A549 (cell line): ENCODE results near the gene ZNRF3. TPM values are rescaled to one million over a fixed set of nuclear protein-coding genes. Genes with fewer than 3 reads are reported as not detected.

ENCODE experiments used
- ATAC-seq, 2 experiments: fragments of 200-7000 bp in 1 of 2; fragments of >200 bp in 1 of 2; cut with Nextera tagmentation in 1 of 2; cut with Tn5 transposase in 1 of 2; 3 replicates each; pipeline versions ENCODE4 v1.8.0 to v1.9.1; 2018 to 2020; ENCODE audit warnings: mild to moderate bottlenecking in 1 of 2, moderate library complexity in 1 of 2
- CTCF ChIA-PET: fragments of 300-600 bp; sonication (Branson Sonifier 250); formaldehyde crosslinking; extraction: SDS; loops from one replicate; lab custom pipeline; 2021; ENCODE audit warnings: antibody characterized with exemption, inconsistent platforms; lab: Yijun Ruan, JAX
- POLR2A ChIA-PET: fragments of 350-600 bp; formaldehyde crosslinking; extraction: SDS; loops from one replicate; lab custom pipeline; 2021; ENCODE audit warnings: antibody characterized with exemption, inconsistent platforms; lab: Yijun Ruan, JAX
- DNase-seq, 2 experiments: peaks; one replicate each; pipeline versions ENCODE4 v3.0.0 to v3.0.0-alpha.2; 2011 to 2016; ENCODE audit warnings: low read depth in 1 of 2, low spot score in 1 of 2
- FAIRE-seq: peaks from 2 replicates; lab custom pipeline; 2011; peaks lifted over from hg19 to GRCh38; lab: Jason Lieb, UNC
- H3K27ac ChIP-seq, 2 experiments: fragments of >200 bp; sonication (Bioruptor Twin); formaldehyde crosslinking; 3 replicates each; pipeline ENCODE4 v1.5.1; 2016 to 2017
- H3K4me1 ChIP-seq: fragments of >200 bp; sonication (Bioruptor Twin); formaldehyde crosslinking; 3 replicates; pipeline ENCODE4 v1.6.1; 2016
- H3K4me2 ChIP-seq: fragments of >200 bp; sonication (Bioruptor Twin); formaldehyde crosslinking; 3 replicates; pipeline ENCODE4 v1.6.1; 2016
- H3K4me3 ChIP-seq: fragments of >200 bp; sonication (Bioruptor Twin); formaldehyde crosslinking; 3 replicates; pipeline ENCODE4 v1.5.1; 2016
- H3K9me3 ChIP-seq: fragments of >200 bp; sonication (Bioruptor Twin); formaldehyde crosslinking; 3 replicates; pipeline ENCODE4 v1.6.1; 2016
- BCL3 ChIP-seq: fragments of >200 bp; sonication (Bioruptor Twin); formaldehyde crosslinking; IDR thresholded peaks from 3 replicates; pipeline ENCODE4 v1.6.1; 2016
- BHLHE40 ChIP-seq: IDR thresholded peaks from 2 replicates; pipeline ENCODE4 v1.6.1; 2012; ENCODE audit warnings: low read depth, low read length, inconsistent platforms
- CEBPB ChIP-seq, 2 experiments: fragments of >200 bp in 1 of 2; sonication (Bioruptor Twin) in 1 of 2; formaldehyde crosslinking in 1 of 2; IDR thresholded peaks; 2 replicates each; pipeline ENCODE4 v1.6.1; 2012 to 2016
- E2F6 ChIP-seq: IDR thresholded peaks from 2 replicates; pipeline ENCODE4 v1.6.1; 2012; ENCODE audit warnings: low read depth, borderline replicate concordance
- EHF ChIP-seq: fragments of 250-450 bp; sonication (Bioruptor Pico); IDR thresholded peaks from 2 replicates; pipeline ENCODE4 v1.5.0; 2020; ENCODE audit warnings: mild to moderate bottlenecking
- FOSL2 ChIP-seq, 2 experiments: fragments of 450-650 bp in 1 of 2; fragments of >200 bp in 1 of 2; sonication (Bioruptor Twin) in 1 of 2; formaldehyde crosslinking; IDR thresholded peaks; 2 replicates each; pipeline versions ENCODE4 v1.5.0 to v1.6.1; 2016 to 2020; ENCODE audit warnings: mild to moderate bottlenecking in 1 of 2, moderate library complexity in 1 of 2
- HDAC2 ChIP-seq: fragments of 200-600 bp; sonication (generic); IDR thresholded peaks from 2 replicates; pipeline ENCODE4 v1.6.1; 2016
- HOXA7 ChIP-seq: fragments of 250-450 bp; sonication (Bioruptor Pico); IDR thresholded peaks from 2 replicates; pipeline ENCODE4 v1.5.0; 2020; ENCODE audit warnings: mild to moderate bottlenecking, moderate library complexity
- HOXB13 ChIP-seq: fragments of 250-450 bp; sonication (Bioruptor Pico); IDR thresholded peaks from 2 replicates; pipeline ENCODE4 v1.5.0; 2020; ENCODE audit warnings: low read depth, mild to moderate bottlenecking, moderate library complexity
- HOXB5 ChIP-seq: fragments of 250-450 bp; sonication (Bioruptor Pico); IDR thresholded peaks from 2 replicates; pipeline ENCODE4 v1.5.0; 2020; ENCODE audit warnings: mild to moderate bottlenecking, moderate library complexity
- JUNB ChIP-seq: fragments of >200 bp; sonication (Bioruptor Twin); formaldehyde crosslinking; IDR thresholded peaks from 2 replicates; pipeline ENCODE4 v1.6.1; 2016
- NFE2L2 ChIP-seq: fragments of 150-350 bp; conservative IDR thresholded peaks from 2 replicates; pipeline ENCODE4 v1.6.1; 2014; ENCODE audit warnings: low read length
- PHF8 ChIP-seq: fragments of 200-600 bp; sonication (generic); IDR thresholded peaks from 2 replicates; pipeline ENCODE4 v1.6.1; 2016; ENCODE audit warnings: low read depth, mild to moderate bottlenecking, antibody characterized with exemption, moderate library complexity, borderline replicate concordance
- POLR2A ChIP-seq: IDR thresholded peaks from 2 replicates; pipeline ENCODE4 v1.6.1; 2012; ENCODE audit warnings: mild to moderate bottlenecking, low read length
- RARB ChIP-seq: fragments of 250-450 bp; sonication (Bioruptor Pico); IDR thresholded peaks from 2 replicates; pipeline ENCODE4 v1.8.0; 2021; ENCODE audit warnings: mild to moderate bottlenecking, moderate library complexity
- SMC3 ChIP-seq: fragments of >200 bp; sonication (Bioruptor Twin); formaldehyde crosslinking; IDR thresholded peaks from 3 replicates; pipeline ENCODE4 v1.6.1; 2018; ENCODE audit warnings: inconsistent platforms
- TFCP2L1 ChIP-seq: fragments of 250-450 bp; sonication (Bioruptor Pico); IDR thresholded peaks from 2 replicates; pipeline ENCODE4 v1.5.0; 2021; ENCODE audit warnings: mild to moderate bottlenecking
- ZSCAN20 ChIP-seq: fragments of 250-450 bp; sonication (Bioruptor Pico); IDR thresholded peaks from 2 replicates; pipeline ENCODE4 v1.8.0; 2022; ENCODE audit warnings: mild to moderate bottlenecking, moderate library complexity
- WGBS: methylation state at CpG from one replicate; pipeline ENCODE4 v1.1.6; 2017; ENCODE audit errors: missing lambda C conversion rate; 5-methylcytosine and 5-hydroxymethylcytosine counted together
- polyA plus RNA-seq, 4 experiments: library from polyadenylated mRNA; depleted of rRNA in 3 of 4; stranded (reverse); fragments of >200 nt; fragmentation: RNase III in 1 of 4; extraction: RNeasy Plus Mini Kit Qiagen cat#74134 plus additional on column Dnase treatment in 1 of 4; gene quantifications; 2 replicates in 3 of 4; 3 replicates in 1 of 4; pipeline ENCODE4 v1.2.3, GENCODE V29; 2011 to 2017
- TF ChIP-seq, protein P1 (sequence below): fragments of 250-450 bp; sonication (Bioruptor Pico); IDR thresholded peaks from 2 replicates; pipeline ENCODE4 v1.5.0; 2020; ENCODE audit warnings: low read depth, mild to moderate bottlenecking, moderate library complexity
- TF ChIP-seq, protein P2 (sequence below): fragments of 450-650 bp; IDR thresholded peaks from 2 replicates; pipeline ENCODE4 v1.6.1; 2014; ENCODE audit warnings: antibody characterized with exemption
- TF ChIP-seq, protein P3 (sequence below): IDR thresholded peaks from 2 replicates; pipeline ENCODE4 v1.6.1; 2012

ZNRF3 gene
- polyA plus RNA-seq, 2 of the 4 experiments (the other 2 are of a cell fraction) = 4.6 to 6.9 TPM

DNA sequence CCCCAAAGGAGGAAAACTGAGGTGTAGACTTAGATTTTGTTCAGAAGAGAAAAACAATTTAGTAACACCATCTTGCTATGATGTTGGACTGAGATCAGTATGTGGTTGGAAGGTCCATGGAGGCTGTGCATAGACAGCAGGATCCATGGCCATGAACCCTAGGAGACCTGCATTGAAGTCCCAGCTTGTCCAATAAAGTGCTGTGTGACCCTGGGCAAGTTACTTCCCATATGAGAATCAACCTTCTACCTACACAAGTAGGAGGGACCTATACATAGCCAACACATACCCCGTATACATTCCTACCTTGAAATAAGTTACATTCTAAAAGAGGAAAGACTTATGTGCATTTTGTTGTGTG is 27.3 kb upstream of the ZNRF3 start:
- FAIRE-seq (no peak), DNase-seq (no peak), ATAC-seq (peak; percentile 30 to 57; a peak in 3 of 6 replicates)
- 100% methylated on average over 1 of the region's 1 CpG for WGBS
- H3K27ac ChIP-seq = peak overlapping the region; percentile 64 to 67; a peak in 5 of 6 replicates
- peak overlapping the region; percentile 49; the same call in 1 of the 3 replicates for H3K4me2 ChIP-seq
- H3K9me3 ChIP-seq = no peaks in the 10 kb centered on the region
- TF ChIP-seq HOXA7 (CRISPR knock-in tag) = no peak
- TF ChIP-seq NFE2L2 = no peak
- TF ChIP-seq JUNB = no peak
- no peak for TF ChIP-seq PHF8
- no peak for TF ChIP-seq HOXB13 (CRISPR knock-in tag)
- TF ChIP-seq POLR2A = no peak
- no peak for TF ChIP-seq CEBPB (IDR thresholded peaks at IDR 0.05)
- TF ChIP-seq BHLHE40 = no peak
- no peak for TF ChIP-seq EHF (CRISPR knock-in tag)
- no peak for TF ChIP-seq HDAC2
- TF ChIP-seq, protein P1, sequence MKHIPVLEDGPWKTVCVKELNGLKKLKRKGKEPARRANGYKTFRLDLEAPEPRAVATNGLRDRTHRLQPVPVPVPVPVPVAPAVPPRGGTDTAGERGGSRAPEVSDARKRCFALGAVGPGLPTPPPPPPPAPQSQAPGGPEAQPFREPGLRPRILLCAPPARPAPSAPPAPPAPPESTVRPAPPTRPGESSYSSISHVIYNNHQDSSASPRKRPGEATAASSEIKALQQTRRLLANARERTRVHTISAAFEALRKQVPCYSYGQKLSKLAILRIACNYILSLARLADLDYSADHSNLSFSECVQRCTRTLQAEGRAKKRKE (CRISPR knock-in tag) = no peak
- no peak for TF ChIP-seq SMC3
- TF ChIP-seq, protein P2, sequence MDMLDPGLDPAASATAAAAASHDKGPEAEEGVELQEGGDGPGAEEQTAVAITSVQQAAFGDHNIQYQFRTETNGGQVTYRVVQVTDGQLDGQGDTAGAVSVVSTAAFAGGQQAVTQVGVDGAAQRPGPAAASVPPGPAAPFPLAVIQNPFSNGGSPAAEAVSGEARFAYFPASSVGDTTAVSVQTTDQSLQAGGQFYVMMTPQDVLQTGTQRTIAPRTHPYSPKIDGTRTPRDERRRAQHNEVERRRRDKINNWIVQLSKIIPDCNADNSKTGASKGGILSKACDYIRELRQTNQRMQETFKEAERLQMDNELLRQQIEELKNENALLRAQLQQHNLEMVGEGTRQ = no peak
- TF ChIP-seq FOSL2 (IDR thresholded peaks at IDR 0.05) = no peak
- no peak for TF ChIP-seq FOSL2 (CRISPR knock-in tag; IDR thresholded peaks at IDR 0.05)
- no peak for TF ChIP-seq HOXB5
- no peak for TF ChIP-seq TFCP2L1
- no peak for TF ChIP-seq BCL3
- no peak for TF ChIP-seq RARB
- no peak for TF ChIP-seq ZSCAN20
- TF ChIP-seq, protein P3, sequence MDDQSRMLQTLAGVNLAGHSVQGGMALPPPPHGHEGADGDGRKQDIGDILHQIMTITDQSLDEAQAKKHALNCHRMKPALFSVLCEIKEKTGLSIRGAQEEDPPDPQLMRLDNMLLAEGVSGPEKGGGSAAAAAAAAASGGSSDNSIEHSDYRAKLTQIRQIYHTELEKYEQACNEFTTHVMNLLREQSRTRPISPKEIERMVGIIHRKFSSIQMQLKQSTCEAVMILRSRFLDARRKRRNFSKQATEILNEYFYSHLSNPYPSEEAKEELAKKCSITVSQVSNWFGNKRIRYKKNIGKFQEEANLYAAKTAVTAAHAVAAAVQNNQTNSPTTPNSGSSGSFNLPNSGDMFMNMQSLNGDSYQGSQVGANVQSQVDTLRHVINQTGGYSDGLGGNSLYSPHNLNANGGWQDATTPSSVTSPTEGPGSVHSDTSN = no peak
- CTCF ChIA-PET = interaction anchor here (0.6 to 2.8 kb wide), 28 partner anchors 8 to 624 kb away, joined by 3 to 73 read pairs (median 4); partner anchors contain the start of gene ZNRF3
- POLR2A ChIA-PET = no interaction called here
- H3K4me3 ChIP-seq = no peak overlapping the region
- peaks cover 9% of the 10 kb centered on the region; the same call in 2 of the 3 replicates for H3K4me1 ChIP-seq

DNA sequence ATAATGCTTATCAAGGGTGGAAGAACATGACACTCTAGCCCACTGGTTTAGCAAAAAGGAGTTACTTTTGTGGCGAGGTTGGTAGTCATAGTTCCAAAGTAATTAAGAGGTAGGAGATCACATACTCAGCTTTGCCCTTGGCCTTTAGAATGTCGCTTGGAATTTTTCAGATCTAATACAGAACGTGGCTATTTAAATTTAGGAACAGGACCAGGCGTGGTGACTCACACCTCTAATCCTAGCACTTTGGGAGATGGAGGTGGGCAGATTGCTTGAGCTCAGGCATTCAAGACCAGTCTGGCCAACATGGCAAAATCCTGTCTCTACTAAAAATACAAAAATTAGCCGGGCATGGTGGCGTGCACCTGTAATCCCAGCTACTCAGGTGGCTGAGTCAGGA is 26.1 kb upstream of the ZNRF3 start:
- TF ChIP-seq HOXA7 (CRISPR knock-in tag) (no peak), HDAC2 (no peak), BHLHE40 (no peak), HOXB13 (CRISPR knock-in tag) (no peak), E2F6 (no peak)
- Histone ChIP-seq H3K4me1 (peaks cover 9% of the 10 kb centered on the region; the same call in 2 of the 3 replicates), H3K4me2 (no peak overlapping the region), H3K4me3 (no peak overlapping the region), H3K27ac (no peak overlapping the region), H3K9me3 (no peaks in the 10 kb centered on the region)
- ATAC-seq (no peak), FAIRE-seq (no peak), DNase-seq (no peak)
- CTCF ChIA-PET = interaction anchor here (0.8 to 2.8 kb wide), 5 partner anchors 21 to 207 kb away, joined by 3 to 73 read pairs (median 4); partner anchors contain the start of gene ZNRF3
- POLR2A ChIA-PET = no interaction called here
- WGBS = 81% methylated on average over 6 of the region's 6 CpGs
